Activated T-helper 17 cell treated with anti-CD3 and anti-CD28 coated beads, Interleukin-2, amount 50 U/mL, for 72 hours (primary cell): ENCODE measurements around the gene B2M. TPM values are rescaled to one million over a fixed set of nuclear protein-coding genes. Genes with fewer than 3 reads are reported as not detected.

Experiments
- ATAC-seq: fragments of 150-1000 bp; cut with Tn5 transposase; replicated peaks from 2 replicates; pipeline ENCODE4 v1.10.0; 2021; ENCODE audit warnings: mild to moderate bottlenecking, moderate library complexity
- H3K27ac Mint-ChIP-seq: one replicate; pipeline ENCODE4 v1.8.0; 2022; ENCODE audit warnings: mixed read lengths
- H3K27me3 Mint-ChIP-seq: one replicate; pipeline ENCODE4 v1.8.0; 2022; ENCODE audit warnings: mixed read lengths
- H3K36me3 Mint-ChIP-seq: one replicate; pipeline ENCODE4 v1.8.0; 2022; ENCODE audit warnings: low read depth, mild to moderate bottlenecking, mixed read lengths
- H3K4me1 Mint-ChIP-seq: one replicate; pipeline ENCODE4 v1.8.0; 2022; ENCODE audit warnings: mixed read lengths
- H3K4me3 Mint-ChIP-seq: one replicate; pipeline ENCODE4 v1.8.0; 2022; ENCODE audit warnings: mild to moderate bottlenecking, mixed read lengths
- H3K9me3 Mint-ChIP-seq: one replicate; pipeline ENCODE4 v1.8.0; 2022; ENCODE audit warnings: mixed read lengths
- total RNA-seq, 2 donors: library from RNA; stranded (reverse); gene quantifications; one replicate each; pipeline ENCODE4 v1.2.3, GENCODE V29; 2022

Gene B2M
- total RNA-seq, 2 donors from 2014 or later, result 4,659 to 6,253 TPM

DNA sequence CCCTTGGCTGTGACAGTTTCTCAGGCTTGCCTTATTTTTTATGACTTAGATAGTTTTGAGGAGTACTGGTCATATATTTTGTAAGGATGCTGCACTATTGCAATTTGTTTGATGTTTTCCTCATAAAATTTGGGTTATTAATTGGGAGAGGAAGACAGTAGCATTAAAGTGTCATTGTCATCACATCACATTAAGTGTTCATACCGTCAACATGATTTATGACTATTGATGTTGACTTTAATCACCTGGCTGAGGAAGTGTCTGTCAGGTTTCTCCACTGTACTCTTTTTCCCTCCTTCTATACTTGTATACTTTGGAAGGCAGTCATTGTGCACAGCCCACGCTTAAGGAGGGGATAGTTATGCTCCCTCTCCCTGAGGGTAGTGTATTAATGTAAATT lies 51.9 kb downstream of the B2M start:
- Mint-ChIP-seq H3K36me3 (peaks cover 76% of the 10 kb centered on the region), H3K27me3 (no peaks in the 10 kb centered on the region), H3K9me3 (no peaks in the 10 kb centered on the region), H3K27ac (no peak overlapping the region), H3K4me1 (no peaks in the 10 kb centered on the region), H3K4me3 (no peak overlapping the region)
- ATAC-seq, result no peak

DNA sequence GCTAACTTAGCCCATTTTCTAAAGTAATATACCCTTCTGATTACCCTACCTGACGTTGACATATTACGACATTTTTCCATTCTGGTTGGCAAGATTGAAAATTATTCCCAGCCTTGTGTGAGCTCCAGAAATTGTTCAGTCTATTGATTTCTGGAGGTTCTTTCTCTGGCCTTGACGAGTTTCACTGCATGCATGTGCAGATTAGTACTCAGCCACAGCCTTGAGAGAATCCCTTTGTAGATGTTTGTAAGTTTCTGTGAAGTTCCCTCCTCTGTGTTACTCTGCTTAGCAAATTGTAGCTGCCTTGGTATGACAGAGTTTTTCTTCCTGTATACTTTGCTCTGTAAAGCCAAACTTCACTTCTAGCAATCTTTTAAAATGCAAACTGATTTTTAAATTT lies 52.5 kb downstream of the B2M start:
- no peaks in the 10 kb centered on the region for H3K27me3 Mint-ChIP-seq
- ATAC-seq, result no peak
- H3K27ac Mint-ChIP-seq, result no peak overlapping the region
- no peaks in the 10 kb centered on the region for H3K9me3 Mint-ChIP-seq
- no peak overlapping the region for H3K4me3 Mint-ChIP-seq
- peaks cover 78% of the 10 kb centered on the region for H3K36me3 Mint-ChIP-seq
- no peaks in the 10 kb centered on the region for H3K4me1 Mint-ChIP-seq

DNA sequence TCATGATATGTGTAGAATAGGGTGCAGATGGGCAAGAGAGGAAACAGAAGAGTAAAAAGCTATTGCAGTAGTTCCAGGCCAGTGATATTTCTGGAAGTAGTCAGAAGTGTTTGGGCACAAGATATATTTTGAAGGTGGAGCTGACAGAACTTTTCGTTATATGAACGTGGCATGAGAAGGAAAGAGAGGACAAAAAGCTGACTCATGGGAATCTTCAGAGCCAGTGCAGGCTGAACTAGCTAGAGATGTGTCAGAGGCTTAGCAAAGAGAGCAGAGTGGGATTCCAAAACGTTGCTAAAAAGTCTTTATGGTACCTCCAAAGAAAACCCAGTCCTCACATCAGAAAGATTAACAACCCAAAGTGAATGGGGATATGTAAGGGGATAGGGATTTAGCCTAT lies 53.7 kb downstream of the B2M start:
- Mint-ChIP-seq H3K36me3 (peaks cover 79% of the 10 kb centered on the region), H3K4me1 (no peaks in the 10 kb centered on the region), H3K9me3 (no peaks in the 10 kb centered on the region), H3K4me3 (no peak overlapping the region), H3K27me3 (no peaks in the 10 kb centered on the region), H3K27ac (no peak overlapping the region)
- no peak for ATAC-seq

Other genes with a start within 250 kb of the B2M start
- 10 to 100 TPM; 43.5 to 99.1 TPM for gene EIF3J, start 174.4 kb upstream of the B2M start, total RNA-seq
- gene SPG11, start 47.9 kb upstream of the B2M start, total RNA-seq, result 10 to 100 TPM; 55.7 to 98.4 TPM
- 10 to 100 TPM in 1 of 2 donors, 1 to 10 TPM in 1; 7.9 to 38.5 TPM for gene PATL2, start 194 bp upstream of the B2M start, total RNA-seq
- gene TRIM69, start 25.0 kb downstream of the B2M start, total RNA-seq, result 100 to 1,000 TPM in 1 of 2 donors, 10 to 100 TPM in 1; 40.3 to 100 TPM
- gene TERB2, start 245.2 kb downstream of the B2M start, total RNA-seq, result not detected